HepG2 (cell line): Measurements from ENCODE around the gene USF1. TPM values are rescaled to one million over a fixed set of nuclear protein-coding genes. Genes with fewer than 3 reads are reported as not detected.

Experiments
- ASH2L ChIP-seq: fragments of 300-600, 200-600 bp; sonication (generic); IDR thresholded peaks from 2 replicates; pipeline ENCODE4 v1.7.0; 2017; ENCODE audit warnings: low read depth, mild to moderate bottlenecking, moderate library complexity, mixed read lengths, low read length; ENCODE audit not compliant: insufficient read length
- EED ChIP-seq: sonication (generic); formaldehyde crosslinking; IDR thresholded peaks from 2 replicates; pipeline ENCODE4 v1.5.0; 2020; ENCODE audit warnings: mild to moderate bottlenecking, missing genetic modification reagents
- FOXC1 ChIP-seq: sonication (generic); formaldehyde crosslinking; IDR thresholded peaks from 2 replicates; pipeline ENCODE4 v1.8.0; 2022; ENCODE audit warnings: mild to moderate bottlenecking, missing genetic modification reagents, borderline replicate concordance
- KDM5B ChIP-seq: sonication (generic); formaldehyde crosslinking; IDR thresholded peaks from 2 replicates; pipeline ENCODE4 v1.4.0; 2020; ENCODE audit warnings: missing genetic modification reagents, mild to moderate bottlenecking, borderline replicate concordance
- MAFF ChIP-seq: IDR thresholded peaks from 2 replicates; pipeline ENCODE4 v1.6.1; 2011; ENCODE audit warnings: low read depth, low read length, improper control_type of control experiment
- MAFG ChIP-seq: sonication (generic); formaldehyde crosslinking; IDR thresholded peaks from 2 replicates; pipeline ENCODE4 v1.5.1; 2020; ENCODE audit warnings: mild to moderate bottlenecking, missing genetic modification reagents
- PCBP1 ChIP-seq: fragments of 200-400 bp; formaldehyde crosslinking; IDR thresholded peaks from 2 replicates; pipeline ENCODE4 v1.6.1; 2017; ENCODE audit warnings: mild to moderate bottlenecking, low read depth, low read length, borderline replicate concordance
- SMAD9 ChIP-seq: sonication (generic); formaldehyde crosslinking; IDR thresholded peaks from 2 replicates; pipeline ENCODE4 v1.5.1; 2020; ENCODE audit warnings: mild to moderate bottlenecking, missing genetic modification reagents
- SP140L ChIP-seq: sonication (generic); formaldehyde crosslinking; IDR thresholded peaks from 2 replicates; pipeline ENCODE4 v1.4.0; 2020; ENCODE audit warnings: missing genetic modification reagents, borderline replicate concordance
- ZBTB3 ChIP-seq: sonication (generic); formaldehyde crosslinking; IDR thresholded peaks from 2 replicates; pipeline ENCODE4 v1.4.0; 2020; ENCODE audit warnings: low read depth, mild to moderate bottlenecking, moderate library complexity, missing genetic modification reagents, borderline replicate concordance
- ZBTB7B ChIP-seq: sonication (generic); formaldehyde crosslinking; IDR thresholded peaks from 2 replicates; pipeline ENCODE4 v1.4.0; 2020; ENCODE audit warnings: missing genetic modification reagents
- ZNF10 ChIP-seq: sonication (generic); formaldehyde crosslinking; IDR thresholded peaks from 2 replicates; pipeline ENCODE4 v1.4.0; 2020; ENCODE audit warnings: mild to moderate bottlenecking, low read depth, missing genetic modification reagents, borderline replicate concordance
- ZNF121 ChIP-seq: sonication (generic); formaldehyde crosslinking; IDR thresholded peaks from 2 replicates; pipeline ENCODE4 v1.5.0; 2020; ENCODE audit warnings: mild to moderate bottlenecking, missing genetic modification reagents
- ZNF484 ChIP-seq: sonication (generic); formaldehyde crosslinking; IDR thresholded peaks from 2 replicates; pipeline ENCODE4 v1.5.1; 2020; ENCODE audit warnings: mild to moderate bottlenecking, low read depth, missing genetic modification reagents, borderline replicate concordance
- ZNF496 ChIP-seq: sonication (generic); formaldehyde crosslinking; IDR thresholded peaks from 2 replicates; pipeline ENCODE4 v1.8.1; 2023; ENCODE audit warnings: mild to moderate bottlenecking, moderate library complexity, missing genetic modification reagents; ENCODE audit not compliant: insufficient replicate concordance
- ZNF816 ChIP-seq: sonication (generic); formaldehyde crosslinking; IDR thresholded peaks from 2 replicates; pipeline ENCODE4 v1.8.0; 2022; ENCODE audit warnings: missing genetic modification reagents, mild to moderate bottlenecking, borderline replicate concordance
- polyA plus RNA-seq, 8 experiments: library from polyadenylated mRNA; depleted of rRNA in 3 of 8; stranded (reverse) in 7 of 8; unstranded in 1 of 8; fragments of >200 nt; fragmentation: Illumina TruSeq in 4 of 8; extraction: Trizol in 4 of 8; gene quantifications; 2 replicates each; pipeline versions ENCODE4 v1.2.1 to v1.2.3, GENCODE V29; 2011 to 2016; ENCODE audit warnings: low read depth in 4 of 8, missing spikeins in 1 of 8, mixed read lengths in 1 of 8; ENCODE audit not compliant: insufficient read depth in 1 of 8
- total RNA-seq, 5 experiments: library from RNA; depleted of rRNA; stranded (reverse); fragments of >200 nt; fragmentation: Illumina TruSeq; extraction: Trizol; gene quantifications; 2 replicates each; pipeline ENCODE4 v1.2.3, GENCODE V29; 2016; ENCODE audit warnings: low read depth in 1 of 5
- TF ChIP-seq, protein P1 (sequence below): IDR thresholded peaks from 2 replicates; pipeline ENCODE4 v1.6.1; 2018; ENCODE audit warnings: missing genetic modification reagents
- TF ChIP-seq, protein P2 (sequence below): IDR thresholded peaks from 2 replicates; pipeline ENCODE4 v1.6.1; 2016; ENCODE audit warnings: low read depth, missing genetic modification reagents, missing compliant biosample characterization
- TF ChIP-seq, protein P3 (sequence below): sonication (generic); formaldehyde crosslinking; conservative IDR thresholded peaks from 2 replicates; pipeline ENCODE4 v1.4.0; 2020; ENCODE audit warnings: missing genetic modification reagents
- TF ChIP-seq, protein P4 (sequence below): sonication (generic); formaldehyde crosslinking; IDR thresholded peaks from 2 replicates; pipeline ENCODE4 v1.4.0; 2020; ENCODE audit warnings: missing genetic modification reagents

Gene USF1
- total and polyA plus RNA-seq, 2 of the 13 experiments (the other 11 are each of a cell fraction or from before 2014, with no cell fraction given), result 26.9 to 39.4 TPM

DNA sequence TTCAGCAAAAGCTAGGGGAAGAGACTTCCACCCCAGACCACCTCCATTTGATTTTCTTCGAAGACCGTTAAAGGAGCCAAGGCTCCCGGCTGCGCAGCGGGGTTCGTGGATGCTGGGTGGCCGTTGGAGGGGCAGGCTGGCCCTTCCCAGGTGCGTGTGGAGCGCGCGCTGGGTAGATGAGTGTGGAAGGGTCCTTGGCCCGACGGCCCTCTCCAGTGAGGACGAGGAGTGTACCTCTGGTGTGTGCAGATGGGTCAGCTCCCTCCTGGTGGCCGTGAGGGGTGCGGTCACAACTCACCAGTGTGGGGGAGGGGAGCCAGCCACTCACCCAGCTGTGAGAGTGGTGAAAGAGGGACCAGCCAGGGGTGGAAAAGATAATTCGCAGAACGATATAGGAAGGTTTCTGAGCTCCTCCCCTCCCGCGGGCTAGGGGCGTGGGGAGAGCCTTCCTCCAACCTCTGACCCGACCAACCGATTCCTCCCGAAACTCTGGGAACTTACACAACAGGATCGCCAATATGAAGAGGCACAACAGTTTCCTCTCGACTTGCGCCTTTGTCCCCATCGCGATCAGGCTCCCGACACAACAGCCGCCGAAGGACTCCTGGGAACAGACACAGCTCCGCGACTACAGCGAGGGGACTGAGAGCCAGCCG lies 25.1 kb downstream of the USF1 start, which contains the start of gene F11R (continued):
- TF ChIP-seq, protein P1, sequence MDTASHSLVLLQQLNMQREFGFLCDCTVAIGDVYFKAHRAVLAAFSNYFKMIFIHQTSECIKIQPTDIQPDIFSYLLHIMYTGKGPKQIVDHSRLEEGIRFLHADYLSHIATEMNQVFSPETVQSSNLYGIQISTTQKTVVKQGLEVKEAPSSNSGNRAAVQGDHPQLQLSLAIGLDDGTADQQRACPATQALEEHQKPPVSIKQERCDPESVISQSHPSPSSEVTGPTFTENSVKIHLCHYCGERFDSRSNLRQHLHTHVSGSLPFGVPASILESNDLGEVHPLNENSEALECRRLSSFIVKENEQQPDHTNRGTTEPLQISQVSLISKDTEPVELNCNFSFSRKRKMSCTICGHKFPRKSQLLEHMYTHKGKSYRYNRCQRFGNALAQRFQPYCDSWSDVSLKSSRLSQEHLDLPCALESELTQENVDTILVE (CRISPR knock-in tag), result no peak
- TF ChIP-seq KDM5B (peak; percentile 59), PCBP1 (0 out of 2 replicates have a peak, but pooled peaks have one; percentile 64), SMAD9 (CRISPR knock-in tag) (no peak), FOXC1 (CRISPR knock-in tag) (peak; percentile 43; the same call in 1 of the 2 replicates), ZNF816 (no peak), MAFG (CRISPR knock-in tag) (no peak), ZNF121 (CRISPR knock-in tag) (no peak), SP140L (CRISPR knock-in tag) (no peak), ZBTB3 (CRISPR knock-in tag) (no peak), MAFF (no peak), ZNF496 (CRISPR knock-in tag) (no peak), ASH2L (peak; percentile 52), ZNF484 (CRISPR knock-in tag) (no peak), EED (CRISPR knock-in tag) (no peak), ZNF10 (no peak), ZBTB7B (CRISPR knock-in tag) (no peak)
- TF ChIP-seq, protein P2, sequence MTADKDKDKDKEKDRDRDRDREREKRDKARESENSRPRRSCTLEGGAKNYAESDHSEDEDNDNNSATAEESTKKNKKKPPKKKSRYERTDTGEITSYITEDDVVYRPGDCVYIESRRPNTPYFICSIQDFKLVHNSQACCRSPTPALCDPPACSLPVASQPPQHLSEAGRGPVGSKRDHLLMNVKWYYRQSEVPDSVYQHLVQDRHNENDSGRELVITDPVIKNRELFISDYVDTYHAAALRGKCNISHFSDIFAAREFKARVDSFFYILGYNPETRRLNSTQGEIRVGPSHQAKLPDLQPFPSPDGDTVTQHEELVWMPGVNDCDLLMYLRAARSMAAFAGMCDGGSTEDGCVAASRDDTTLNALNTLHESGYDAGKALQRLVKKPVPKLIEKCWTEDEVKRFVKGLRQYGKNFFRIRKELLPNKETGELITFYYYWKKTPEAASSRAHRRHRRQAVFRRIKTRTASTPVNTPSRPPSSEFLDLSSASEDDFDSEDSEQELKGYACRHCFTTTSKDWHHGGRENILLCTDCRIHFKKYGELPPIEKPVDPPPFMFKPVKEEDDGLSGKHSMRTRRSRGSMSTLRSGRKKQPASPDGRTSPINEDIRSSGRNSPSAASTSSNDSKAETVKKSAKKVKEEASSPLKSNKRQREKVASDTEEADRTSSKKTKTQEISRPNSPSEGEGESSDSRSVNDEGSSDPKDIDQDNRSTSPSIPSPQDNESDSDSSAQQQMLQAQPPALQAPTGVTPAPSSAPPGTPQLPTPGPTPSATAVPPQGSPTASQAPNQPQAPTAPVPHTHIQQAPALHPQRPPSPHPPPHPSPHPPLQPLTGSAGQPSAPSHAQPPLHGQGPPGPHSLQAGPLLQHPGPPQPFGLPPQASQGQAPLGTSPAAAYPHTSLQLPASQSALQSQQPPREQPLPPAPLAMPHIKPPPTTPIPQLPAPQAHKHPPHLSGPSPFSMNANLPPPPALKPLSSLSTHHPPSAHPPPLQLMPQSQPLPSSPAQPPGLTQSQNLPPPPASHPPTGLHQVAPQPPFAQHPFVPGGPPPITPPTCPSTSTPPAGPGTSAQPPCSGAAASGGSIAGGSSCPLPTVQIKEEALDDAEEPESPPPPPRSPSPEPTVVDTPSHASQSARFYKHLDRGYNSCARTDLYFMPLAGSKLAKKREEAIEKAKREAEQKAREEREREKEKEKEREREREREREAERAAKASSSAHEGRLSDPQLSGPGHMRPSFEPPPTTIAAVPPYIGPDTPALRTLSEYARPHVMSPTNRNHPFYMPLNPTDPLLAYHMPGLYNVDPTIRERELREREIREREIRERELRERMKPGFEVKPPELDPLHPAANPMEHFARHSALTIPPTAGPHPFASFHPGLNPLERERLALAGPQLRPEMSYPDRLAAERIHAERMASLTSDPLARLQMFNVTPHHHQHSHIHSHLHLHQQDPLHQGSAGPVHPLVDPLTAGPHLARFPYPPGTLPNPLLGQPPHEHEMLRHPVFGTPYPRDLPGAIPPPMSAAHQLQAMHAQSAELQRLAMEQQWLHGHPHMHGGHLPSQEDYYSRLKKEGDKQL (CRISPR knock-in tag), result no peak
- TF ChIP-seq, protein P3, sequence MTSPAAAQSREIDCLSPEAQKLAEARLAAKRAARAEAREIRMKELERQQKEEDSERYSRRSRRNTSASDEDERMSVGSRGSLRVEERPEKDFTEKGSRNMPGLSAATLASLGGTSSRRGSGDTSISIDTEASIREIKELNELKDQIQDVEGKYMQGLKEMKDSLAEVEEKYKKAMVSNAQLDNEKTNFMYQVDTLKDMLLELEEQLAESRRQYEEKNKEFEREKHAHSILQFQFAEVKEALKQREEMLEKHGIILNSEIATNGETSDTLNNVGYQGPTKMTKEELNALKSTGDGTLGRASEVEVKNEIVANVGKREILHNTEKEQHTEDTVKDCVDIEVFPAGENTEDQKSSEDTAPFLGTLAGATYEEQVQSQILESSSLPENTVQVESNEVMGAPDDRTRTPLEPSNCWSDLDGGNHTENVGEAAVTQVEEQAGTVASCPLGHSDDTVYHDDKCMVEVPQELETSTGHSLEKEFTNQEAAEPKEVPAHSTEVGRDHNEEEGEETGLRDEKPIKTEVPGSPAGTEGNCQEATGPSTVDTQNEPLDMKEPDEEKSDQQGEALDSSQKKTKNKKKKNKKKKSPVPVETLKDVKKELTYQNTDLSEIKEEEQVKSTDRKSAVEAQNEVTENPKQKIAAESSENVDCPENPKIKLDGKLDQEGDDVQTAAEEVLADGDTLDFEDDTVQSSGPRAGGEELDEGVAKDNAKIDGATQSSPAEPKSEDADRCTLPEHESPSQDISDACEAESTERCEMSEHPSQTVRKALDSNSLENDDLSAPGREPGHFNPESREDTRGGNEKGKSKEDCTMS (CRISPR knock-in tag), result no peak
- TF ChIP-seq, protein P4, sequence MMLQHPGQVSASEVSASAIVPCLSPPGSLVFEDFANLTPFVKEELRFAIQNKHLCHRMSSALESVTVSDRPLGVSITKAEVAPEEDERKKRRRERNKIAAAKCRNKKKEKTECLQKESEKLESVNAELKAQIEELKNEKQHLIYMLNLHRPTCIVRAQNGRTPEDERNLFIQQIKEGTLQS (CRISPR knock-in tag), result 0 out of 2 replicates have a peak, but pooled peaks have one; percentile 33
